HepG2 (cell line): ENCODE data around the gene CCDC83. TPM values are rescaled to one million over a fixed set of nuclear protein-coding genes. Genes with fewer than 3 reads are reported as not detected.

Experiments used
- ATAC-seq: fragments of 200-7000 bp; cut with Tn5 transposase; 3 replicates; pipeline ENCODE4 v1.9.1; 2020; ENCODE audit warnings: mild to moderate bottlenecking, moderate library complexity
- BruUV-seq: library from RNA; stranded (reverse); fragments of 400-500 nt; replicated peaks from 2 replicates; lab custom pipeline; 2021; lab: Mats Ljungman, UMichigan
- CTCF ChIA-PET: fragments of 300-600 bp; formaldehyde crosslinking; extraction: SDS; loops from one replicate; lab custom pipeline; 2021; ENCODE audit warnings: low total read pairs, inconsistent platforms, low intra/inter-chr PET ratio; lab: Yijun Ruan, JAX
- POLR2A ChIA-PET: fragments of 350-600 bp; sonication (Branson Sonifier 250); formaldehyde crosslinking; loops from one replicate; lab custom pipeline; 2020; ENCODE audit warnings: antibody characterized with exemption, inconsistent platforms; lab: Yijun Ruan, JAX
- DNase-seq: peaks from one replicate; pipeline ENCODE4 v3.0.0-alpha.2; 2015; ENCODE audit warnings: low spot score
- FAIRE-seq: peaks from 3 replicates; lab custom pipeline; 2011; peaks lifted over from hg19 to GRCh38; lab: Jason Lieb, UNC
- H2AFZ ChIP-seq: one replicate; pipeline ENCODE4 v1.6.1; 2011; ENCODE audit warnings: low read length, inconsistent platforms
- H3K27ac ChIP-seq: fragments of 300-600 bp; 3 replicates; pipeline ENCODE4 v1.8.0; 2011; ENCODE audit warnings: mixed run types, mild to moderate bottlenecking, mixed read lengths, low read length, inconsistent platforms; ENCODE audit not compliant: insufficient read depth; ENCODE audit errors: extremely low read length
- H3K27me3 ChIP-seq, 2 experiments: fragments of 200-600 bp in 1 of 2; 2 replicates in 1 of 2; 3 replicates in 1 of 2; pipeline versions ENCODE4 v1.6.0 to v1.8.0; 2011; ENCODE audit warnings: low read length in 2 of 2, mild to moderate bottlenecking in 2 of 2, moderate library complexity in 2 of 2, inconsistent platforms in 1 of 2; ENCODE audit not compliant: insufficient read depth in 2 of 2, control insufficient read depth in 1 of 2
- H3K36me3 ChIP-seq, 2 experiments: fragments of 200-600 bp in 1 of 2; replicated peaks in 1 of 2; 2 replicates in 1 of 2; 3 replicates in 1 of 2; pipeline versions ENCODE4 v1.5.1 to v1.8.0; 2011; ENCODE audit warnings: low read length in 2 of 2, inconsistent platforms in 1 of 2; ENCODE audit not compliant: insufficient read depth in 2 of 2, control insufficient read depth in 1 of 2
- H3K4me1 ChIP-seq: 2 replicates; pipeline ENCODE4 v1.5.1; 2012; ENCODE audit warnings: low read length, inconsistent platforms; ENCODE audit not compliant: insufficient read depth
- H3K4me2 ChIP-seq: 2 replicates; pipeline ENCODE4 v1.6.0; 2011; ENCODE audit warnings: low read depth, low read length, inconsistent platforms
- H3K4me3 ChIP-seq, 3 experiments: fragments of 200-600 bp in 1 of 3; sonication (generic), shearing (Covaris generic) in 1 of 3; replicated peaks in 1 of 3; 2 replicates each; pipeline ENCODE4 v1.5.1; 2011 to 2016; ENCODE audit warnings: low read length in 3 of 3, inconsistent platforms in 2 of 3, low read depth in 2 of 3, mild to moderate bottlenecking in 2 of 3, control low read depth in 1 of 3, mixed read lengths in 1 of 3; ENCODE audit not compliant: insufficient read depth in 1 of 3
- H3K79me2 ChIP-seq: one replicate; pipeline ENCODE4 v1.6.1; 2011; ENCODE audit warnings: low read length, inconsistent platforms; ENCODE audit not compliant: insufficient read depth
- H3K9ac ChIP-seq: 2 replicates; pipeline ENCODE4 v1.6.0; 2011; ENCODE audit warnings: mild to moderate bottlenecking, low read depth, low read length, inconsistent platforms; ENCODE audit not compliant: insufficient read depth
- H3K9me3 ChIP-seq: 2 replicates; pipeline ENCODE4 v1.5.1; 2012; ENCODE audit warnings: mild to moderate bottlenecking, low read length
- H4K20me1 ChIP-seq: 2 replicates; pipeline ENCODE4 v1.6.0; 2011; ENCODE audit warnings: inconsistent platforms, mild to moderate bottlenecking, low read length, moderate library complexity; ENCODE audit not compliant: insufficient read depth
- MEF2D ChIP-seq: sonication (generic); formaldehyde crosslinking; IDR thresholded peaks from 2 replicates; pipeline ENCODE4 v1.5.1; 2020; ENCODE audit warnings: mild to moderate bottlenecking, missing genetic modification reagents
- MXI1 ChIP-seq: IDR thresholded peaks from 3 replicates; pipeline ENCODE4 v1.6.1; 2012; ENCODE audit warnings: low read depth, low read length, inconsistent platforms, borderline replicate concordance
- SMAD1 ChIP-seq: sonication (generic); formaldehyde crosslinking; IDR thresholded peaks from 2 replicates; pipeline ENCODE4 v1.4.0; 2020; ENCODE audit warnings: missing genetic modification reagents, low read depth, mild to moderate bottlenecking, borderline replicate concordance
- ZNF12 ChIP-seq: sonication (generic); formaldehyde crosslinking; IDR thresholded peaks from 2 replicates; pipeline ENCODE4 v1.5.0; 2020; ENCODE audit warnings: missing genetic modification reagents
- WGBS: methylation state at CpG from one replicate; pipeline ENCODE4 v1.1.6; 2017; ENCODE audit warnings: low lambda C conversion rate; 5-methylcytosine and 5-hydroxymethylcytosine counted together
- in situ Hi-C: cut with HindIII; loops from 2 replicates; pipeline ENCODE4 v1.10.0; 2017; ENCODE audit warnings: low pct_unique_long_range_greater_than_20kb; ENCODE audit not compliant: extremely low pct_ligation_motif_present
- intact Hi-C: fragments of 100-400 bp; cut with micrococcal nuclease; formaldehyde crosslinking; loops from one replicate; pipeline ENCODE4 v1.10.0; 2022; ENCODE audit not compliant: unreplicated experiment
- polyA plus RNA-seq, 8 experiments: library from polyadenylated mRNA; depleted of rRNA in 3 of 8; stranded (reverse) in 7 of 8; unstranded in 1 of 8; fragments of >200 nt; fragmentation: Illumina TruSeq in 4 of 8; extraction: Trizol in 4 of 8; gene quantifications; 2 replicates each; pipeline versions ENCODE4 v1.2.1 to v1.2.3, GENCODE V29; 2011 to 2016; ENCODE audit warnings: low read depth in 4 of 8, missing spikeins in 1 of 8, mixed read lengths in 1 of 8; ENCODE audit not compliant: insufficient read depth in 1 of 8
- total RNA-seq, 5 experiments: library from RNA; depleted of rRNA; stranded (reverse); fragments of >200 nt; fragmentation: Illumina TruSeq; extraction: Trizol; gene quantifications; 2 replicates each; pipeline ENCODE4 v1.2.3, GENCODE V29; 2016; ENCODE audit warnings: low read depth in 1 of 5
- TF ChIP-seq, protein P1 (sequence below): sonication (generic); formaldehyde crosslinking; conservative IDR thresholded peaks from 2 replicates; pipeline ENCODE4 v1.4.0; 2020; ENCODE audit warnings: mild to moderate bottlenecking, missing genetic modification reagents, moderate library complexity

The CCDC83 gene
- total and polyA plus RNA-seq, 2 of the 13 experiments (the other 11 are each of a cell fraction or from before 2014, with no cell fraction given): not detected

DNA sequence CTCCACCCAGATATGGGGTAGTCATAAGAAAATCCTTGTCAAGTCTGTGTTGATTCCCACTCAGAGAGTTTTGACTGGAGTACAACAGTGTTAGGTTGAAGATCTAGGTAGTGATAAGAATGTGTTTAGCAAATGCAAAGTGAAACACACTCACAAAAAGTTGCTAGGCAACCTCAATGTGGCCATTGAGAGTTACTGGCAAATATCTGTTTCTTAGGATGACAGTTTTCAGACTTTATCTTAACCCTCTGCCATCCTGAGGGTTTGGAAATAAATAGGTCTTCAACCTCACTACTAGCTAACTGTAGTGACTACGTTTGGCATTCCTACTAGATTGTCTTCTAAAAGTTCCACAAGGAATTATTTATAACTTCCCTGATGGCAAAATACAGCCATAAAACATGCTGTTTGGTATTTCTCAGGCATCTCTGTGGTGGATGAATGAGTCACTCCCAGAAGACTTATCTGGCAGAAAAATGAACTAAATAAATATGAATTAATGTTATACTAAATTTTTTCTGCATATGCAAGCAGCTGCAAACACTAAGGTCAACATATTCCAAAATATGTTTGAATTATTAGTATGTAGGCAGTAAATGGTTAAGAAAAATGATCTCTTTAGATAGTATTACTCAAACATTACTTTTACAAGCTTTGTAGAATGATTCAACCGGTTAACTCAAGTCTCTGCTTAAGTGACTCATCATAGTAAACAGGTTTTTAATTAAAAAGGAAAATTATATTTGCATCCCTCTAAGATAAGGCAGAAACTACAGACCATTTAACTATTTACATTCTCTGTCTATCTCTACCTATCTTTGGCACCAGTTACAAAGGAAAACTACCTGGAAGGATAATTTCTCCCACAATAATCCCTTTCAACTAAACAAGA is 27.2 kb upstream of the CCDC83 start:
- no peak for DNase-seq
- in situ Hi-C loops (loop anchor here (10.0 kb wide), 1 partner anchor 233 kb away; no protein-coding TSS in a partner anchor), intact Hi-C loops (loop anchor here (5.0 kb wide), 1 partner anchor 136 kb away; no protein-coding TSS in a partner anchor)
- Histone ChIP-seq H3K27me3 (0 out of 5 replicates have a peak, but pooled peaks cover 0 to 4% of the 10 kb centered on the region in 2 experiments), H3K4me3 (no peak overlapping the region), H3K9ac (no peak overlapping the region), H4K20me1 (no peaks in the 10 kb centered on the region), H3K36me3 (no peaks in the 10 kb centered on the region), H2AFZ (no peak overlapping the region), H3K4me2 (no peak overlapping the region), H3K4me1 (no peaks in the 10 kb centered on the region), H3K9me3 (no peaks in the 10 kb centered on the region), H3K27ac (no peak overlapping the region), H3K79me2 (no peaks in the 10 kb centered on the region)
- 0% methylated on average over 2 of the region's 2 CpGs for WGBS
- FAIRE-seq: no peak
- no peak for ATAC-seq
- no TSS peak for BruUV-seq
- ChIA-PET POLR2A (no interaction called here), CTCF (no interaction called here)
- TF ChIP-seq ZNF12 (CRISPR knock-in tag): no peak
- TF ChIP-seq MEF2D (CRISPR knock-in tag): no peak

DNA sequence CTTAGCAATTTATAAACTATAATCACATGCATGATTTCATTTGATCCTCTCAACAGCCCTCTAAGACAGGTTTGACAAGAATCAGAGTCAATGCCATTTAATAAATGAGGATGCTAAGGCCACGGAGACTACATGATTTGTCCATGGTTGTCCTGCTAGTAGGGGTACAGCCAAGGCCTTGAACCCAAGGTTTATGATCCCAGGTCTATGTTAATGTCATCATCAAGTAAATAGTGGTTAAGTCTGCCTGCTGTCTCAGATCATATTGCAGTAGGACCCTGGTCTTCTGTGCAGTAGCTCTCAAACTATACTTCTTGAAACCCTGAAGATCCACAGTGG is 26.6 kb upstream of the CCDC83 start:
- in situ Hi-C loops: loop anchor here (10.0 kb wide), 1 partner anchor 234 kb away; no protein-coding TSS in a partner anchor
- FAIRE-seq: no peak
- WGBS: 7% methylated on average over 1 of the region's 1 CpG
- TF ChIP-seq, protein P1, sequence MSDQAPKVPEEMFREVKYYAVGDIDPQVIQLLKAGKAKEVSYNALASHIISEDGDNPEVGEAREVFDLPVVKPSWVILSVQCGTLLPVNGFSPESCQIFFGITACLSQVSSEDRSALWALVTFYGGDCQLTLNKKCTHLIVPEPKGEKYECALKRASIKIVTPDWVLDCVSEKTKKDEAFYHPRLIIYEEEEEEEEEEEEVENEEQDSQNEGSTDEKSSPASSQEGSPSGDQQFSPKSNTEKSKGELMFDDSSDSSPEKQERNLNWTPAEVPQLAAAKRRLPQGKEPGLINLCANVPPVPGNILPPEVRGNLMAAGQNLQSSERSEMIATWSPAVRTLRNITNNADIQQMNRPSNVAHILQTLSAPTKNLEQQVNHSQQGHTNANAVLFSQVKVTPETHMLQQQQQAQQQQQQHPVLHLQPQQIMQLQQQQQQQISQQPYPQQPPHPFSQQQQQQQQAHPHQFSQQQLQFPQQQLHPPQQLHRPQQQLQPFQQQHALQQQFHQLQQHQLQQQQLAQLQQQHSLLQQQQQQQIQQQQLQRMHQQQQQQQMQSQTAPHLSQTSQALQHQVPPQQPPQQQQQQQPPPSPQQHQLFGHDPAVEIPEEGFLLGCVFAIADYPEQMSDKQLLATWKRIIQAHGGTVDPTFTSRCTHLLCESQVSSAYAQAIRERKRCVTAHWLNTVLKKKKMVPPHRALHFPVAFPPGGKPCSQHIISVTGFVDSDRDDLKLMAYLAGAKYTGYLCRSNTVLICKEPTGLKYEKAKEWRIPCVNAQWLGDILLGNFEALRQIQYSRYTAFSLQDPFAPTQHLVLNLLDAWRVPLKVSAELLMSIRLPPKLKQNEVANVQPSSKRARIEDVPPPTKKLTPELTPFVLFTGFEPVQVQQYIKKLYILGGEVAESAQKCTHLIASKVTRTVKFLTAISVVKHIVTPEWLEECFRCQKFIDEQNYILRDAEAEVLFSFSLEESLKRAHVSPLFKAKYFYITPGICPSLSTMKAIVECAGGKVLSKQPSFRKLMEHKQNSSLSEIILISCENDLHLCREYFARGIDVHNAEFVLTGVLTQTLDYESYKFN (CRISPR knock-in tag): no peak
- no peak for TF ChIP-seq MXI1
- no peak for TF ChIP-seq SMAD1 (CRISPR knock-in tag)

More for the DNA sequence above, 26.6 kb upstream of the CCDC83 start:
- H3K4me2 ChIP-seq: no peak overlapping the region
- intact Hi-C loops: loop anchor here (5.0 kb wide), 1 partner anchor 136 kb away; no protein-coding TSS in a partner anchor
- DNase-seq (no peak), ATAC-seq (no peak)
- 0 out of 5 replicates have a peak, but pooled peaks cover 0 to 4% of the 10 kb centered on the region in 2 experiments for H3K27me3 ChIP-seq
- H3K9me3 ChIP-seq: no peaks in the 10 kb centered on the region
- no peak overlapping the region for H2AFZ ChIP-seq
- no peaks in the 10 kb centered on the region for H3K4me1 ChIP-seq
- no peak overlapping the region for H3K27ac ChIP-seq
- H3K36me3 ChIP-seq: no peaks in the 10 kb centered on the region
- H4K20me1 ChIP-seq: no peaks in the 10 kb centered on the region
- ChIA-PET CTCF (no interaction called here), POLR2A (no interaction called here)
- H3K79me2 ChIP-seq: no peaks in the 10 kb centered on the region
- H3K4me3 ChIP-seq: no peak overlapping the region
- H3K9ac ChIP-seq: no peak overlapping the region
- no TSS peak for BruUV-seq
